Measurements from ENCODE around the gene CMBL. TPM values are rescaled to one million over a fixed set of nuclear protein-coding genes. Genes with fewer than 3 reads are reported as not detected.

CMBL gene
- total RNA-seq, 6 donors from 2014 or later, result 8.0 to 19.1 (median 8.4) TPM

DNA sequence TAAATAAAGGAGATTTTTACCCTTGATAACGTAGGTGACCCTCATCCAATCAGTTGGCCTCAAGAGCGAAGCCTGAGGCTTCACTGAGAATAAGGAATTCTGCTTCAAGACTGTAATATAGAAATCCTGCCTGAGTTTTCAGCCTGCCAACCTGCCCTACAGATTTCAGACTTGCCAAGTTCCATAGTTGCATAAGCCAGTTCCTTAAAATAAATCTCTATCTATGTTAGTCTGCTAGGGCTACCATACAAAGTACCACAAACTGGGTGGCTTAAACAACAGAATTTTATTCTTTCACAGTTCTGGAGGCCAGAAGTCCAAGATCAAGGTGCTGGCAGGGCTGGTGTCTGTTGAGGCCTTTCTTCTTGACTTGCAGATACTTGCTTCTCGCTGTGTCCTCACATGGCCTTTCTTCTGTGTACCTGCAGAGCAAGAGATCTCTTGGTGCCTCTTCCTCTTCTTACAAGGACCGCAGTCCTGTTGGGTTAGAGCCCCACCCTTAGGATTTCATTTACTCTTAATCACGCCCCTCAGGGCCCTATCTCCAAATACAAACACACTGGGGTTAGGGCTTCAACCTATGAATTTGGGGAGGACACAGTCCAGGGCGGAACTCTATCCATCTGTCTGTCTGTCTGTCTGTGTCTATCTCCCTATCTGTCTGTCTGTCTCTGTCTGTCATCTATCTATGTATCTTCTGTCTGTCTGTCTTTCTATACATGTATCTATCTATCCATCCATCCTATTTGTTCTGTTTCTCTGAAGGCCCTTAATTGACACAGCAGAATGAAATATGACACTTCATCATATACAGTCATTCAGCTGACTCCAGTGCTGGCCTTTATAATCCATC, 17.0 kb upstream of the CMBL start:
- Histone ChIP-seq H3K4me1 (peaks cover 0 to 10% (median 6%) of the 10 kb centered on the region in 4 donors), H3K36me3 (no peaks in the 10 kb centered on the region), H3K27me3 (no peaks in the 10 kb centered on the region), H3K27ac (no peak overlapping the region), H3K4me3 (no peak overlapping the region), H3K9me3 (no peaks in the 10 kb centered on the region)
- WGBS, 2 donors, result 84 to 86% methylated on average over 6 of the region's 6 CpGs
- TF ChIP-seq POLR2AphosphoS5 (IDR thresholded peaks at IDR 0.05) (no peak), EP300 (IDR thresholded peaks at IDR 0.05) (no peak), POLR2A (IDR thresholded peaks at IDR 0.05) (no peak)
- TF ChIP-seq, protein P1, sequence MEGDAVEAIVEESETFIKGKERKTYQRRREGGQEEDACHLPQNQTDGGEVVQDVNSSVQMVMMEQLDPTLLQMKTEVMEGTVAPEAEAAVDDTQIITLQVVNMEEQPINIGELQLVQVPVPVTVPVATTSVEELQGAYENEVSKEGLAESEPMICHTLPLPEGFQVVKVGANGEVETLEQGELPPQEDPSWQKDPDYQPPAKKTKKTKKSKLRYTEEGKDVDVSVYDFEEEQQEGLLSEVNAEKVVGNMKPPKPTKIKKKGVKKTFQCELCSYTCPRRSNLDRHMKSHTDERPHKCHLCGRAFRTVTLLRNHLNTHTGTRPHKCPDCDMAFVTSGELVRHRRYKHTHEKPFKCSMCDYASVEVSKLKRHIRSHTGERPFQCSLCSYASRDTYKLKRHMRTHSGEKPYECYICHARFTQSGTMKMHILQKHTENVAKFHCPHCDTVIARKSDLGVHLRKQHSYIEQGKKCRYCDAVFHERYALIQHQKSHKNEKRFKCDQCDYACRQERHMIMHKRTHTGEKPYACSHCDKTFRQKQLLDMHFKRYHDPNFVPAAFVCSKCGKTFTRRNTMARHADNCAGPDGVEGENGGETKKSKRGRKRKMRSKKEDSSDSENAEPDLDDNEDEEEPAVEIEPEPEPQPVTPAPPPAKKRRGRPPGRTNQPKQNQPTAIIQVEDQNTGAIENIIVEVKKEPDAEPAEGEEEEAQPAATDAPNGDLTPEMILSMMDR (IDR thresholded peaks at IDR 0.05), result no peak
- no peak for DNase-seq
- no peak for ATAC-seq (ENCODE audit: low FRiP score in 2 of 2)

DNA sequence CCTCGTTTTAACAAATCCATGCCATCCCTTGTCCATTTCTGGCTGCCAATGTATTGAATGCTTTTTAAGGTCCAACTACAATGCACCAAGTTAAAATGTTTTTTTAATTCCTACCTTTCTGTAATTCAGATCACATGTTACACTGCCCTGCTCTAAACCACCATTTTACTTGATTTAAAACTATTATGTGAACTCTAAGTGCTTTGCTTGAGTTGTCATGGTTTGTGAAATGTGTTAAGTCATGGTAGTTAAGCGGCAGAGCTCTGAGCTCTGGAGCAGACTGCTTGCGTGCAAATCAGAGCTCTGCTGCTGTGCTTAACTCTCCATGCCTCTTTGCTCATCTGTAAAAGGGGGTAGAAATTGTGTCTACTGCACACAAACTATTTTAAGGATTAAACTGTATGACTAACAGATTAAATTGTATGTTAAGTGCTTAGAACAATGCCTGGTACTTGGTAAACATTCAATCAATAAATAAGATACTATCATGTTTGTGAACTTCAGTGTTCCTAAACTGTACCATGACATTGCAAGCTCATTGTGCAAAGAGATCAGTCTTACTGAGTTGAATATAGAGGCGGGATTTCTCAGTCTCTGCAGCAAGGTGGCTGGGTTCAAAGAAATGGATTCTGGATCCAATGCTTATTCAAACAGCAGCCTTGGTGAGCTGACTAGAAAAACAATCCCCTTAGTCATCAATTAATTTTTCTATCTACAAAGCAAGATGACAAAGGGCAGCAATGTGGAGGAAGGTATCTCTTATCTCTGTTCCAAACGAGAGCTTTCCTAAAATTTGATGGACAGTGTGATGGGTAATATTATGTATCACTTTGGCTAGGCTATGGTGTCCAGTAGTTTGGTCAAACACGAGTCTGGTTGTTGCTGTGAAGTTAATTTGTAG, 16.1 kb upstream of the CMBL start:
- no peaks in the 10 kb centered on the region for H3K27me3 ChIP-seq
- no peak overlapping the region for H3K27ac ChIP-seq
- H3K36me3 ChIP-seq, result no peaks in the 10 kb centered on the region
- WGBS, 2 donors, result 79 to 81% methylated on average over 6 of the region's 6 CpGs
- DNase-seq, result no peak
- no peaks in the 10 kb centered on the region for H3K9me3 ChIP-seq
- peaks cover 0 to under 1% (median 0%) of the 10 kb centered on the region in 4 donors for H3K4me1 ChIP-seq
- TF ChIP-seq POLR2AphosphoS5 (IDR thresholded peaks at IDR 0.05), result no peak
- no peak for TF ChIP-seq EP300 (IDR thresholded peaks at IDR 0.05)
- no peak for TF ChIP-seq POLR2A (IDR thresholded peaks at IDR 0.05)
- TF ChIP-seq, protein P1 (IDR thresholded peaks at IDR 0.05), result no peak
- no peak overlapping the region for H3K4me3 ChIP-seq
- ATAC-seq (ENCODE audit: low FRiP score in 2 of 2), result no peak

DNA sequence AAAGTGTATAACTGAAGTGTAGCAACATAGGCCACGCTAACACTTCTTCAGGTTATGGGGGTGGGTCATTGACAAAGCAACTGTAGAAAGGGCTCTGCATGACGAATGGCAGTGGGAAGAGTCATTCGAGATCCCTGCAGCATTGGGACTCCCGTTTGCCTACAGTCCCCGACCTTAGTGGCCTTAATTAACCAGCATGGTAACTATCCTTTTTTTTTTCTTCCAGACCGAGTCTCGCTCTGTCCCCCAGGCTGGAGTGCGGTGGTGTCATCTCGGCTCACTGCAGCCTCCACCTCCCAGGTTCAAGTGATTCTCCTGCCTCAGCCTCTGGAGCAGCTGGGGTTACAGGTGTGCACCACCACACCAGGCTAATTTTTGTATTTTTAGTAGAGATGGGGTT, 14.2 kb upstream of the CMBL start:
- Histone ChIP-seq H3K4me1 (no peaks in the 10 kb centered on the region), H3K36me3 (no peaks in the 10 kb centered on the region), H3K27me3 (no peaks in the 10 kb centered on the region), H3K27ac (no peak overlapping the region), H3K9me3 (no peaks in the 10 kb centered on the region), H3K4me3 (no peak overlapping the region)
- DNase-seq (no peak), ATAC-seq (ENCODE audit: low FRiP score in 2 of 2) (no peak)
- WGBS, 2 donors, result 85 to 88% methylated on average over 9 of the region's 9 CpGs
- TF ChIP-seq EP300 (IDR thresholded peaks at IDR 0.05), result no peak

DNA sequence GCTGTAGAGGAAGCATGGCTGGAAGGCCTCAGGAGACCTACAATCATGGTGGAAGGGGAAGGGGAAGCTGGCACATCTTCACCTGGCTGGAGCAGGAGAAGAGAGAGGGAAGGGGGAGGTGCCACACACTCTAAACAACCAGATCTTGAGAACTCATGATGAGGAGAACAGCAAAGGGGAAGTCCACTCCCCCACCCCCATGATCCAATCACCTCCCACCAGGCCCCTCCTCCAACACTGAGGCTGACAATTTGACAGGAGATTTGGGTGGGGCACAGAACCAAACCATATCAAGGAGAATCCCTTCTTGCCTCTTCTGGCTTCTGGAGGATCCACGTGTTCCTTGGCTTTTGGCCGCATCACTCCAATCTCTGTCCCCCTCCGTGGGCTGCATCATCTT, 13.1 kb upstream of the CMBL start:
- H3K27me3 ChIP-seq, result no peaks in the 10 kb centered on the region
- no peak for DNase-seq
- TF ChIP-seq EP300 (IDR thresholded peaks at IDR 0.05) (no peak), POLR2A (IDR thresholded peaks at IDR 0.05) (no peak), POLR2AphosphoS5 (IDR thresholded peaks at IDR 0.05) (no peak)
- TF ChIP-seq, protein P1 (IDR thresholded peaks at IDR 0.05), result no peak
- no peak overlapping the region for H3K4me3 ChIP-seq
- H3K36me3 ChIP-seq, result no peaks in the 10 kb centered on the region
- ATAC-seq (ENCODE audit: low FRiP score in 2 of 2), result no peak
- 82 to 85% methylated on average over 3 of the region's 3 CpGs for WGBS, 2 donors
- no peak overlapping the region for H3K27ac ChIP-seq
- no peaks in the 10 kb centered on the region for H3K9me3 ChIP-seq
- no peaks in the 10 kb centered on the region for H3K4me1 ChIP-seq

DNA sequence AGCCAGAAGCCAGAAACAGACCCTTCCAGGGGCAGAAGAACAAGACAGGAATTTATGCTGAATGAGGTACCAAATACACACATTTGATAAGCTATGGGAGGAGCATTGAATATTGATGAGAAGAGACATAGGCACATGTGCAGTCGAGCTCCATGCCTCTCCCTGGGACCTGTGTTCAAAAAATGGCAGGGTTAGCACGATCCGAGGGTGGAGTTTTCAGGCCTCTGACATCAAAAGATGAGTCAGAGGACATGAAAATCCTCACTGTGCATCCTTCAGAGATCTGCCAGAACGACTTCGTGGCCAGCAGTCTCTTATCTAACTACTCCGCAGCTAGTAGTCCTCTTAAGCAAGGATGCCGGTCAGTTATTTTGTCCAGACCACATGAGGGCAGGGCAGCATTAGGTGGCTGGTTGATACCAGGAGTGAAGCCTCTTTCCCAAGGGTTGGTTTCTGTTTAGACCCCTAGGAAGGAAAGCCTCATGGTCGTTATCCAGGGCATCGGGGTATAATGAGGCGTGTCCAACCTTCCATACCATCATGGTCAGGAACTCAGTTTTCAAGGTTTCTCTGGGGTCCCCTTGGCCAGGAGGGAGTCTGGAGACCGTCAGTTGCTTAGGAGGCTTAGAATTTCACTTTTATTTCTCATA, 11.6 kb upstream of the CMBL start:
- TF ChIP-seq EP300 (IDR thresholded peaks at IDR 0.05) (no peak), POLR2AphosphoS5 (IDR thresholded peaks at IDR 0.05) (no peak), POLR2A (IDR thresholded peaks at IDR 0.05) (no peak)
- TF ChIP-seq, protein P1 (IDR thresholded peaks at IDR 0.05), result no peak
- H3K4me3 ChIP-seq, result no peak overlapping the region
- no peaks in the 10 kb centered on the region for H3K27me3 ChIP-seq
- no peaks in the 10 kb centered on the region for H3K4me1 ChIP-seq
- DNase-seq (no peak), ATAC-seq (ENCODE audit: low FRiP score in 2 of 2) (peak in 1 of 2 donors; percentile 80)
- 86% methylated on average over 8 to 11 of the region's 11 CpGs for WGBS, 2 donors
- H3K36me3 ChIP-seq, result no peaks in the 10 kb centered on the region
- no peak overlapping the region for H3K27ac ChIP-seq
- H3K9me3 ChIP-seq, result no peaks in the 10 kb centered on the region
